Activated CD4-positive, alpha-beta T cell treated with anti-CD3 and anti-CD28 coated beads for 24 hours (primary cell): Measurements from ENCODE around the gene SLC26A3.
A peak's percentile ranks its signal among the peaks of the same experiment; 100 is the strongest.

Source experiments
- DNase-seq, 2 donors: peaks; one replicate each; pipeline ENCODE4 v3.0.0-alpha.2; 2020; ENCODE audit warnings: low read depth in 2 of 2

The SLC26A3 gene

GRCh38 chr7:107816011-107816566 is 13.1 kb upstream of the SLC26A3 start:
- no peak for DNase-seq

- no peak for DNase-seq
These were observed 12.3 kb upstream of the SLC26A3 start for GRCh38 chr7:107815254-107815882.

GRCh38 chr7:107813524-107813923 is 10.5 kb upstream of the SLC26A3 start:
- DNase-seq: peak in 1 of 2 donors; percentile 14

- no peak for DNase-seq
These were observed 8.9 kb upstream of the SLC26A3 start for GRCh38 chr7:107811934-107812333.

GRCh38 chr7:107810626-107811025 is 7.6 kb upstream of the SLC26A3 start:
- DNase-seq: no peak

DNA sequence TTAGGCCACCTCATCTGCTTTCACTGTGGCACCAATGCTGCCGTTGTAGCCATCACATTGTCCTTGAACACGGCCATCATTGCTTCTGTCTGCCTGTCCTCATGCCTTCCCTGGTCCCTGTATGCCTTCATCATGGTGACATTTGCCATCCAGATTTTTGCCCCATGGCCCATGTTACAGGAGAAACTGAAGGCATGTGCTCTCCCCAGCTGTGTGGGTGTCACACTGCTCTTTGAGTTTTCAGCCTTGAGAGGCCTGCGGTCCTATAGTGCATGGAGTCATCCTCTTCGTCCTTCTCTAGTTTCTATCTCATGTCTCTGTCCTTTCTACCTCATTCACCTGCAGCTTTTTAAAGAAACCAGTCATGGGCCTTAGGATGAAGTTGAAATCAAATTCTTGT is 6.2 kb upstream of the SLC26A3 start:
- no peak for DNase-seq

GRCh38 chr7:107799647-107800264 is 3.3 kb downstream of the SLC26A3 start:
- no peak for DNase-seq

GRCh38 chr7:107792364-107792763 is 10.7 kb downstream of the SLC26A3 start:
- DNase-seq: no peak

DNA sequence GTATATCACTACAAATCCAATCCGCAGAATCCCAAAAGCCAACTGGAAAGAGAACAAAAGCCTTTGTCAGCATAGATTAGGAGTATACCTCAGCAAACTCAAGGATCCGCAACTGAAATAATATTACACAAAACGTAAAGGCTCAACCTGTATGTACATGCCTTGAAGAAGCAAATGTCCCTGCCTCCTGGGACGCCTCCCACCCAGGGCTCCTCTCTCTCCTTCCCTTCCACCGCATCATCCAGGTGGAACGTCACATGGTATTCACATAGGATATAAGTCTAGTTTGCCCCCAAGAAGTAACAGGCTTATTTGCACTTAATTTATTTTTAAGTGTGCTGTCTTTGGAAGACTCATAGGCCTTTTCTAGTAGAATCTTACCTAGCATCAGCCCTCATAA is 13.4 kb downstream of the SLC26A3 start:
- no peak for DNase-seq

- no peak for DNase-seq
These were observed 14.4 kb downstream of the SLC26A3 start for GRCh38 chr7:107788662-107789061.

GRCh38 chr7:107788216-107788615 is 14.8 kb downstream of the SLC26A3 start:
- no peak for DNase-seq

- DNase-seq: no peak
These were observed 17.1 kb downstream of the SLC26A3 start for GRCh38 chr7:107785926-107786325.

GRCh38 chr7:107785170-107785569 is 17.9 kb downstream of the SLC26A3 start:
- no peak for DNase-seq

DNA sequence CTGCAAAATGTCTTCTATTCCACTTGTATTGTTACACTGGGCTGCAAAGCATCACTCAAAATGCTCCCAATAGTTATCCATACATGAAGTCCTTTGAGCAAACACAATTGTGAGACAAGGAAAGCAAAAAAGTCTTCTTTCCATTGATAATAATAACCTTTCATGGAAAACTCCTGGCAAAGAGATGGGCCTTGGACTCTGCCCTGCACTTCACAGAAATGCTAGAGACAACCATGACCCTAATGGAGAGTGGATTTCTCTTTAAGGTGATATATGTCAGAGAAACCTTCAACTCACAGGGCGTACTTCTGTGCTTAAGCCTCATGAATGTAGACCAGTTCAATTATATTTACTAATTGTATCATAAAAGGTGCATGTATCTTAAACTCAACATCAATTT is 19.4 kb downstream of the SLC26A3 start:
- no peak for DNase-seq

GRCh38 chr7:107782374-107782773 is 20.6 kb downstream of the SLC26A3 start:
- DNase-seq: no peak

DNA sequence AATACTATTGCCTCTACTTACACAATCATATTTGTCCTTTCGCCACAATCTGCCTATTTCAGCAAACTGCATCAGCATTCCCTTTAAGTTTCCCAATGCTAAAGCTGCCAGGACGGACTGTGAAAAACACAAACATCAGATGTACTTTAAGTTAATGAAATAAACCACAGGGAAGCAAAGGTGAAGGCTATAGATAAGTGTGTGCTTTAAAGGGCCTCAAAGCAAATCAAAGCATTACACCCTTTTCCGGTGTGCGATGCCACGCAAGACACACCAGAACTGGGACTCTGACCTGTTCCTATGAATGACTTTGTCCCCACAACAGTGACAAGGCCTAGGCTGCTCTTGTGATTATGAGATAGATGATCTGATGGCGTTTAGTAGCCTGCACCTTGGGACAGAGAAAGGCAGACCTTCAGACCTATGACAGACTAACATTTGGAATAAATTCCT is 23.4 kb downstream of the SLC26A3 start:
- DNase-seq: no peak

- DNase-seq: no peak
These were observed 24.7 kb downstream of the SLC26A3 start for GRCh38 chr7:107778283-107778682.

GRCh38 chr7:107777702-107778101 is 25.3 kb downstream of the SLC26A3 start:
- DNase-seq: no peak

DNA sequence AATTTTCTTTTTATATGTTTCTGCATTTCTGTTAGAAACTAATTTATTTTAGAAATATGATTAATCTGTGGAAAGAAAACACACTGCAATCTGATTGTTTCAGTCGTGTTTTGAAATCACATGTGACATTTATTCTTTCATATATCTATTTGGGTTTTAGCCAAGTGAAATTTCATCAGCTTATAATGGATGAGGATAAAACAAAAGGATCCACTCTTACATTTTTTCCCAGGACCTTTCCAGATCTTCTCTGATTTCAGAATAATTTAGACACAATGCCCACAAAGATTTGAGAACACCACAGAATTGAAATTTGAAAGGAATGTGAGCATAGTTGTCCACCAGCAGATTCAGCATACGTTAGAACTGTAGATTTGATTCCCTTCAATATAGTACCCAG is 30.0 kb downstream of the SLC26A3 start:
- DNase-seq: no peak

GRCh38 chr7:107768263-107768662 is 34.8 kb downstream of the SLC26A3 start:
- DNase-seq: no peak

DNA sequence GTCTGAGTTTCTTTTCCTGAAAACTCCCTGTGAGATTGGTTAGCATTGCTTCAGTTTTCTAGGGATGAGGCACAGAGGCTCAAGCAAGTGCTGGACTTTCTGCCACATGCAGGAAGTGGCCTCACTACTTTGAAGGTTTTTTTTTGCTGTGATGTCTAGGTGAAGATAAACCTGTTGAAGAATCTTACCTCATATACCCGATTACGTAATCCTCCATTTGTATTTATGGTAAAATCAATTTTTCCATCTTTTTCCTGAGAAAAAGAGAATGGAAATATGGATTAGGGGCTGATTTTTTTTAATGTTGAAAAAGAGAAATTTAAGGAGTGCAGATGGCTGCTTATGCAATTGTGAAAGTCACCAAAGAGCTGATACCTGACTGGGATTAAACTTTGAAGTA is 35.6 kb downstream of the SLC26A3 start:
- no peak for DNase-seq

DNA sequence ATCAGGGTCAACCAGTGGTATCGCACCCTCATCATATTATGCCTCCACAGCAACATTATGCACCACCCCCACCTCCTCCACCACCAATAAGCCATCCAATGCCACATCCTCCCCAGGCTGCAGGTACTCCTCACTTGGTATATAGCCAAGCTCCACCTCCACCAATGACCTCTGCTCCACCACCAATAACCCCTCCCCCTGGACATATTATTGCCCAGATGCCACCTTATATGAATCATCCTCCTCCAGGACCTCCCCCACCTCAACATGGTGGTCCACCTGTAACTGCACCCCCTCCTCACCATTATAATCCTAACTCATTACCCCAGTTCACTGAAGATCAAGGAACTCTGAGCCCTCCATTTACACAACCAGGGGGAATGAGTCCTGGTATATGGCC is 44.4 kb downstream of the SLC26A3 start:
- no peak for DNase-seq

DNA sequence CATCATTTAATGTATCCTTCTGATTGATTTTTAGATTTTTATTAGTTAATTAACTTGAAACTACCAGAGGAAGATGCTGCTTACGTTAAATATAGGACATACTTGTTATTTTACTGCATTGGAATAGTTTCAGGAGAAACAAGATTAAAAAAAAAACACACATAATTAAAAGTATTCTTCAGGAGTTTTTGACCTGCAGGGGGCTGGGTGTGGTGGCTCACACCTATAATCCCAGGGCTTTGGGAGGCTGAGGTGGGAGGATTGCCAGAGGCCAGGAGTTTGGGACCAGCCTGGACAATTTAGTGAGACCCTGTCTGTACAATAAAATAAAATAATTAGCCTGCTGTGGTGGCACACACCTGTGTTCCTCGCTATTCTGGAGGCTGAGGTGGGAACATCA is 48.4 kb downstream of the SLC26A3 start:
- no peak for DNase-seq
